HL-60 (cell line): Measurements from ENCODE around the gene POLR2F.

Experiments used
- DNase-seq, 2 experiments: peaks; one replicate each; pipeline ENCODE4 v3.0.0-alpha.2; 2010 to 2020; ENCODE audit warnings: low read depth in 1 of 2, low spot score in 1 of 2
- H3K27ac ChIP-seq: fragments of 250-450 bp; sonication (Bioruptor Pico); replicated peaks from 2 replicates; pipeline ENCODE4 v1.5.1; 2020; ENCODE audit warnings: mild to moderate bottlenecking, moderate library complexity
- H3K27me3 ChIP-seq: fragments of 250-450 bp; sonication (Bioruptor Pico); 2 replicates; pipeline ENCODE4 v1.5.1; 2021; ENCODE audit warnings: mild to moderate bottlenecking, moderate library complexity; ENCODE audit not compliant: insufficient read depth, poor library complexity, severe bottlenecking
- H3K4me3 ChIP-seq: replicated peaks from 2 replicates; pipeline ENCODE4 v1.5.1; 2011; ENCODE audit warnings: mild to moderate bottlenecking, control low read depth, low read length; ENCODE audit not compliant: insufficient read depth
- CTCF ChIP-seq: IDR thresholded peaks from one replicate; pipeline ENCODE4 v1.5.1; 2011; ENCODE audit warnings: low read length, control low read depth, inconsistent platforms; ENCODE audit not compliant: insufficient read depth
- GABPA ChIP-seq: IDR thresholded peaks from 2 replicates; pipeline ENCODE4 v1.6.1; 2012; ENCODE audit warnings: low read depth
- POLR2AphosphoS5 ChIP-seq: IDR thresholded peaks from 2 replicates; pipeline ENCODE4 v1.6.1; 2012; ENCODE audit warnings: low read depth
- SPI1 ChIP-seq: IDR thresholded peaks from 2 replicates; pipeline ENCODE4 v1.6.1; 2012; ENCODE audit warnings: low read depth, mild to moderate bottlenecking, borderline replicate concordance
- TF ChIP-seq, protein P1 (sequence below): IDR thresholded peaks from 2 replicates; pipeline ENCODE4 v1.6.1; 2012; ENCODE audit warnings: low read depth; ENCODE audit not compliant: insufficient replicate concordance

POLR2F gene

DNA sequence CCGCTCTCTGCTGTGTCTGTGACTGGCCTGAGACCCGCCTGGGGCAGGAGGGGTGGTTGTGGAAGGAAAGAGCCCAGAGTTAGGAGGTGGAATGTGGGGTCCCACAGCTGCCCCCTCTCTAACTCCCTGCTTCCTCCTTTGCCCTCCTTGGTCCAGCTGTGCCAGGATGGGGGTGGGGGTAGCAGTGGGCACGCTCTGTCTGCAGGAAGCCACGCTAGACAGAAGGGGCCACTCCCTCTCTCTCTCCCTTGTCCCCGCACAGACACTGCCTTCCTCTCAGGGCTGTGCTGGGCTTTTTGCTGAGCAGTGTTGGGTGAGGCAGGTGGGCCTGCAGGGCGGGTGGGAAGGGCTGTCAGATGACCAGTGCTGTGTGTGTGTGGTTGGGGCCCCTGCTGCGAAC, 32.9 kb downstream of the POLR2F start:
- DNase-seq = no peak
- Histone ChIP-seq H3K27me3 (no peaks in the 10 kb centered on the region), H3K27ac (no peak overlapping the region), H3K4me3 (no peak overlapping the region)
- TF ChIP-seq CTCF = no peak
- no peak for TF ChIP-seq SPI1
- no peak for TF ChIP-seq POLR2AphosphoS5

GRCh38 chr22:37989146-37990045, 35.9 kb downstream of the POLR2F start:
- no peak overlapping the region for H3K4me3 ChIP-seq
- H3K27ac ChIP-seq = no peak overlapping the region
- no peak for DNase-seq
- TF ChIP-seq CTCF = no peak
- no peak for TF ChIP-seq POLR2AphosphoS5
- TF ChIP-seq, protein P1, sequence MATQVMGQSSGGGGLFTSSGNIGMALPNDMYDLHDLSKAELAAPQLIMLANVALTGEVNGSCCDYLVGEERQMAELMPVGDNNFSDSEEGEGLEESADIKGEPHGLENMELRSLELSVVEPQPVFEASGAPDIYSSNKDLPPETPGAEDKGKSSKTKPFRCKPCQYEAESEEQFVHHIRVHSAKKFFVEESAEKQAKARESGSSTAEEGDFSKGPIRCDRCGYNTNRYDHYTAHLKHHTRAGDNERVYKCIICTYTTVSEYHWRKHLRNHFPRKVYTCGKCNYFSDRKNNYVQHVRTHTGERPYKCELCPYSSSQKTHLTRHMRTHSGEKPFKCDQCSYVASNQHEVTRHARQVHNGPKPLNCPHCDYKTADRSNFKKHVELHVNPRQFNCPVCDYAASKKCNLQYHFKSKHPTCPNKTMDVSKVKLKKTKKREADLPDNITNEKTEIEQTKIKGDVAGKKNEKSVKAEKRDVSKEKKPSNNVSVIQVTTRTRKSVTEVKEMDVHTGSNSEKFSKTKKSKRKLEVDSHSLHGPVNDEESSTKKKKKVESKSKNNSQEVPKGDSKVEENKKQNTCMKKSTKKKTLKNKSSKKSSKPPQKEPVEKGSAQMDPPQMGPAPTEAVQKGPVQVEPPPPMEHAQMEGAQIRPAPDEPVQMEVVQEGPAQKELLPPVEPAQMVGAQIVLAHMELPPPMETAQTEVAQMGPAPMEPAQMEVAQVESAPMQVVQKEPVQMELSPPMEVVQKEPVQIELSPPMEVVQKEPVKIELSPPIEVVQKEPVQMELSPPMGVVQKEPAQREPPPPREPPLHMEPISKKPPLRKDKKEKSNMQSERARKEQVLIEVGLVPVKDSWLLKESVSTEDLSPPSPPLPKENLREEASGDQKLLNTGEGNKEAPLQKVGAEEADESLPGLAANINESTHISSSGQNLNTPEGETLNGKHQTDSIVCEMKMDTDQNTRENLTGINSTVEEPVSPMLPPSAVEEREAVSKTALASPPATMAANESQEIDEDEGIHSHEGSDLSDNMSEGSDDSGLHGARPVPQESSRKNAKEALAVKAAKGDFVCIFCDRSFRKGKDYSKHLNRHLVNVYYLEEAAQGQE = no peak
- no peak for TF ChIP-seq SPI1
- TF ChIP-seq GABPA = no peak
- H3K27me3 ChIP-seq = no peaks in the 10 kb centered on the region

DNA sequence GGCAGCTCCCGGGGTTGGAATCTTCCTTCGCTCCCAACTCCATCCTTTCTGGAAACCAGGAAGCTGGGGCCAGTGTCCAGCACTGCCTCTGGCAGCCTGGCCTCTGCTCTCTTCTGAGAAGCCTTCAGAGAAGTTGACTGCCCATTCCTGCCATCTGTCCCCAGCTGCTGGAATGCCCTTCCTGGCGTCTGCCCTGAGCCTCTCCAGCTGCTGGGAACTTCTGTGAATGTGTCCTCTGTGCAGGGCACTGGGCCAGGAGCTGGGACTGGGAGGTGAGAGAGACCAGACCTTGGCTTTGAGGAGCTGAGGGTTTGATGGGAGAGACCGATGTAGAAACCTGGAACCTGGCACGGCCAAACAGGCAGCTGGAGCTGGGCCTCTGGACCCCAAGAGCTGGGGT, 36.8 kb downstream of the POLR2F start:
- Histone ChIP-seq H3K4me3 (no peak overlapping the region), H3K27me3 (no peaks in the 10 kb centered on the region), H3K27ac (no peak overlapping the region)
- no peak for TF ChIP-seq GABPA
- TF ChIP-seq SPI1 = no peak
- TF ChIP-seq POLR2AphosphoS5 = no peak
- TF ChIP-seq, protein P1 = no peak
- no peak for TF ChIP-seq CTCF
- DNase-seq = no peak
